ENCODE results near the gene ZNF35. TPM values are rescaled to one million over a fixed set of nuclear protein-coding genes. Genes with fewer than 3 reads are reported as not detected.

Gene ZNF35
- total and polyA plus RNA-seq, 10 of the 15 experiments (the other 5 are each of a cell fraction or from before 2014, with no cell fraction given): 9.3 to 21.1 (median 13.4) TPM

DNA sequence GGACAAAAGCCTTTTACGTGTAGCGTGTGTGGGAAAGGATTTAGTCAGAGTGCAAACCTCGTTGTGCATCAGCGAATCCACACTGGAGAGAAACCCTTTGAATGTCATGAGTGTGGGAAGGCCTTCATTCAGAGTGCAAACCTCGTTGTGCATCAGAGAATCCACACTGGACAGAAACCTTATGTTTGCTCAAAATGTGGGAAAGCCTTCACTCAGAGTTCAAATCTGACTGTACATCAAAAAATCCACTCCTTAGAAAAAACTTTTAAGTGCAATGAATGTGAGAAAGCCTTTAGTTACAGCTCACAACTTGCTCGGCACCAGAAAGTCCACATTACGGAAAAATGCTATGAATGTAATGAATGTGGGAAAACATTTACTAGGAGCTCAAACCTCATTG is 10.5 kb downstream of the ZNF35 start:
- Histone ChIP-seq H4K20me1 (ENCODE audit: control insufficient read depth, insufficient read depth) (no peaks in the 10 kb centered on the region), H3K4me2 (ENCODE audit: control insufficient read depth, insufficient read depth) (no peak overlapping the region), H3K4me3 (no peak overlapping the region), H3K27ac (ENCODE audit: control insufficient read depth, insufficient read depth) (no peak overlapping the region), H3K9me3 (replicated peaks; ENCODE audit: control insufficient read depth, insufficient read depth, low read length) (peaks cover 39% of the 10 kb centered on the region), H2AFZ (ENCODE audit: control insufficient read depth, low read depth, low read length) (no peak overlapping the region), H3K4me1 (ENCODE audit: control insufficient read depth, insufficient read depth, low read length) (no peaks in the 10 kb centered on the region), H3K79me2 (ENCODE audit: control insufficient read depth, insufficient read depth, low read length) (no peaks in the 10 kb centered on the region), H3K27me3 (replicated peaks in 1 of 2; ENCODE audit: control insufficient read depth in 2 of 2, insufficient read depth in 2 of 2, low read length in 1 of 2) (no peaks in the 10 kb centered on the region), H3K36me3 (ENCODE audit: control insufficient read depth in 2 of 2, insufficient read depth in 2 of 2, low read length in 1 of 2) (peaks cover 15 to 35% of the 10 kb centered on the region in 2 experiments), H3K9ac (ENCODE audit: control insufficient read depth, insufficient read depth, low read length) (no peak overlapping the region)
- CTCF ChIA-PET: interaction anchor here (1.1 kb wide), 1 partner anchor 229 kb away, joined by 3 read pairs; no protein-coding TSS in a partner anchor
- no TSS peak for BruUV-seq (replicated peaks)
- ATAC-seq (no peak), DNase-seq (ENCODE audit: low read depth, low spot score) (no peak), FAIRE-seq (no peak)
- 86% methylated on average over 7 of the region's 7 CpGs for WGBS (ENCODE audit: insufficient coverage, insufficient replicate concordance, low lambda C conversion rate, missing lambda C conversion rate)
- intact Hi-C loops (cut with micrococcal nuclease; ENCODE audit: unreplicated experiment): no loop called here
- RAD21 ChIA-PET (ENCODE audit: unreplicated experiment): no interaction called here
- TF ChIP-seq NR2C1 (IDR thresholded peaks at IDR 0.05) (no peak), RCOR1 (conservative IDR thresholded peaks at IDR 0.05; ENCODE audit: low read depth, low read length) (no peak), NFYB (IDR thresholded peaks at IDR 0.05; ENCODE audit: insufficient read depth, low read depth, low read length) (no peak), RBBP5 (conservative IDR thresholded peaks at IDR 0.05) (no peak), EGR1 (IDR thresholded peaks at IDR 0.05; ENCODE audit: borderline replicate concordance in 1 of 2, low read depth in 2 of 2, low read length in 2 of 2) (no peak), SREBF2 (IDR thresholded peaks at IDR 0.05; ENCODE audit: low read length) (no peak)
- TF ChIP-seq, protein P1, sequence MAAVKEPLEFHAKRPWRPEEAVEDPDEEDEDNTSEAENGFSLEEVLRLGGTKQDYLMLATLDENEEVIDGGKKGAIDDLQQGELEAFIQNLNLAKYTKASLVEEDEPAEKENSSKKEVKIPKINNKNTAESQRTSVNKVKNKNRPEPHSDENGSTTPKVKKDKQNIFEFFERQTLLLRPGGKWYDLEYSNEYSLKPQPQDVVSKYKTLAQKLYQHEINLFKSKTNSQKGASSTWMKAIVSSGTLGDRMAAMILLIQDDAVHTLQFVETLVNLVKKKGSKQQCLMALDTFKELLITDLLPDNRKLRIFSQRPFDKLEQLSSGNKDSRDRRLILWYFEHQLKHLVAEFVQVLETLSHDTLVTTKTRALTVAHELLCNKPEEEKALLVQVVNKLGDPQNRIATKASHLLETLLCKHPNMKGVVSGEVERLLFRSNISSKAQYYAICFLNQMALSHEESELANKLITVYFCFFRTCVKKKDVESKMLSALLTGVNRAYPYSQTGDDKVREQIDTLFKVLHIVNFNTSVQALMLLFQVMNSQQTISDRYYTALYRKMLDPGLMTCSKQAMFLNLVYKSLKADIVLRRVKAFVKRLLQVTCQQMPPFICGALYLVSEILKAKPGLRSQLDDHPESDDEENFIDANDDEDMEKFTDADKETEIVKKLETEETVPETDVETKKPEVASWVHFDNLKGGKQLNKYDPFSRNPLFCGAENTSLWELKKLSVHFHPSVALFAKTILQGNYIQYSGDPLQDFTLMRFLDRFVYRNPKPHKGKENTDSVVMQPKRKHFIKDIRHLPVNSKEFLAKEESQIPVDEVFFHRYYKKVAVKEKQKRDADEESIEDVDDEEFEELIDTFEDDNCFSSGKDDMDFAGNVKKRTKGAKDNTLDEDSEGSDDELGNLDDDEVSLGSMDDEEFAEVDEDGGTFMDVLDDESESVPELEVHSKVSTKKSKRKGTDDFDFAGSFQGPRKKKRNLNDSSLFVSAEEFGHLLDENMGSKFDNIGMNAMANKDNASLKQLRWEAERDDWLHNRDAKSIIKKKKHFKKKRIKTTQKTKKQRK (IDR thresholded peaks at IDR 0.05; ENCODE audit: low read depth, low read length): no peak
- TF ChIP-seq, protein P2, sequence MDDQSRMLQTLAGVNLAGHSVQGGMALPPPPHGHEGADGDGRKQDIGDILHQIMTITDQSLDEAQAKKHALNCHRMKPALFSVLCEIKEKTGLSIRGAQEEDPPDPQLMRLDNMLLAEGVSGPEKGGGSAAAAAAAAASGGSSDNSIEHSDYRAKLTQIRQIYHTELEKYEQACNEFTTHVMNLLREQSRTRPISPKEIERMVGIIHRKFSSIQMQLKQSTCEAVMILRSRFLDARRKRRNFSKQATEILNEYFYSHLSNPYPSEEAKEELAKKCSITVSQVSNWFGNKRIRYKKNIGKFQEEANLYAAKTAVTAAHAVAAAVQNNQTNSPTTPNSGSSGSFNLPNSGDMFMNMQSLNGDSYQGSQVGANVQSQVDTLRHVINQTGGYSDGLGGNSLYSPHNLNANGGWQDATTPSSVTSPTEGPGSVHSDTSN (IDR thresholded peaks at IDR 0.05; ENCODE audit: insufficient replicate concordance, low read depth, low read length): no peak
- SMC1A ChIA-PET (ENCODE audit: uncharacterized antibody, unreplicated experiment): no interaction called here
- in situ Hi-C loops (cut with MboI): no loop called here
- POLR2A ChIA-PET: no interaction called here
